ENCODE measurements around the gene PORCN.

- TF ChIP-seq CTCF (IDR thresholded peaks at IDR 0.05; ENCODE audit: extremely low read depth in 1 of 2, insufficient read depth in 1 of 2, low read depth in 1 of 2, low read length in 2 of 2) (no peak), EZH2 (IDR thresholded peaks at IDR 0.05; ENCODE audit: borderline replicate concordance, low read depth, low read length, severe bottlenecking) (no peak), POLR2AphosphoS5 (IDR thresholded peaks at IDR 0.05; ENCODE audit: insufficient read depth, low read depth, low read length) (no peak), POLR2A (IDR thresholded peaks at IDR 0.05; ENCODE audit: low read depth, low read length) (no peak)
Measured at GRCh38 chrX:48520455-48520854, 11.7 kb downstream of the PORCN start.
